ENCODE results near the gene DOCK9. TPM values are rescaled to one million over a fixed set of nuclear protein-coding genes. Genes with fewer than 3 reads are reported as not detected.

Gene DOCK9
- total RNA-seq, 2 experiments from 2014 or later = 33.4 to 36.9 TPM

DNA sequence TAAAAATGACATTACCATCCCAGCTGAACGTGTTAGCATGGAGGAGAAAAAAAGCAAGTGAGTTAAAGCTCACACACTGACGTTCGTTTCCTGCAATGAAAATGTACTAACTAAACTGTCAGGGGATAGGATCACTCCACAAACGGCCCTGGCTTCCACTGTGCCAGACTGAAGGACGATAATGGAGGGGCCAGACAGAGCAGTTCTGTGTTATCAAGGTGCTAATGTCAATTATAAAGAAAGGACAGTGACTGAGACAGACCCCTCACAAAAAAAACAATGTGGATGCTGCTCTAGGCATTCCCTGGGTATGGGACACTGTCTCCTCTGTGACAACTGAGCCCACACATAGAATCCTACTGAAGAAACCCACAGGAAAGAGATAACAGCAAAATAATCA, 181.7 kb downstream of the DOCK9 start:
- Mint-ChIP-seq H3K4me1 (ENCODE audit: low read depth) (no peaks in the 10 kb centered on the region), H3K4me3 (no peak overlapping the region), H3K36me3 (ENCODE audit: low read depth) (peaks cover 60% of the 10 kb centered on the region), H3K9me3 (no peaks in the 10 kb centered on the region), H3K27me3 (no peaks in the 10 kb centered on the region), H3K27ac (no peak overlapping the region)
- TF ChIP-seq, protein P1, sequence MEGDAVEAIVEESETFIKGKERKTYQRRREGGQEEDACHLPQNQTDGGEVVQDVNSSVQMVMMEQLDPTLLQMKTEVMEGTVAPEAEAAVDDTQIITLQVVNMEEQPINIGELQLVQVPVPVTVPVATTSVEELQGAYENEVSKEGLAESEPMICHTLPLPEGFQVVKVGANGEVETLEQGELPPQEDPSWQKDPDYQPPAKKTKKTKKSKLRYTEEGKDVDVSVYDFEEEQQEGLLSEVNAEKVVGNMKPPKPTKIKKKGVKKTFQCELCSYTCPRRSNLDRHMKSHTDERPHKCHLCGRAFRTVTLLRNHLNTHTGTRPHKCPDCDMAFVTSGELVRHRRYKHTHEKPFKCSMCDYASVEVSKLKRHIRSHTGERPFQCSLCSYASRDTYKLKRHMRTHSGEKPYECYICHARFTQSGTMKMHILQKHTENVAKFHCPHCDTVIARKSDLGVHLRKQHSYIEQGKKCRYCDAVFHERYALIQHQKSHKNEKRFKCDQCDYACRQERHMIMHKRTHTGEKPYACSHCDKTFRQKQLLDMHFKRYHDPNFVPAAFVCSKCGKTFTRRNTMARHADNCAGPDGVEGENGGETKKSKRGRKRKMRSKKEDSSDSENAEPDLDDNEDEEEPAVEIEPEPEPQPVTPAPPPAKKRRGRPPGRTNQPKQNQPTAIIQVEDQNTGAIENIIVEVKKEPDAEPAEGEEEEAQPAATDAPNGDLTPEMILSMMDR (IDR thresholded peaks at IDR 0.05) = no peak
- ATAC-seq (no peak), DNase-seq (no peak)
- POLR2A ChIA-PET = no interaction called here
- CTCF ChIA-PET = no interaction called here
- intact Hi-C loops (cut with micrococcal nuclease) = no loop called here

DNA sequence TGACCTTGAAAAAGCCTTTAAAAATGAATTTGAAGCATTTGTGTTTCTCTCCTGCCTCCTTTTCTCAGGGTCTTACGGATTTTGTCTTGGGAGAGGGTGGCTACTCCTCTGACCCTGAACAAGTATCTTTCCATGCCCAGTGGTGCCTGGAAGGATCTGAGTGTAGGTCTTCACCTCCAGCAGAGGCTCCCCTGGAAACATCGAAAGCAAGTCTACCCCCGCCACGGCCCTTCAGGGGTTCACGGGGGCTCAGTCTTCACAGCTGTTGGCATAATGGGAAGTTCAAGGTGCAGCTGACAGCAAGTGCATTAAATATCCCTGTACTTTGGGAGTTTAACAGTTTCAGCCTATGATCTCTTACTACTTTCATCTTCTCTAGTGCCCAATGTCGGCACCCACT, 182.6 kb downstream of the DOCK9 start:
- TF ChIP-seq, protein P1 (IDR thresholded peaks at IDR 0.05) = no peak
- CTCF ChIA-PET = no interaction called here
- POLR2A ChIA-PET = no interaction called here
- Mint-ChIP-seq H3K36me3 (ENCODE audit: low read depth) (peaks cover 60% of the 10 kb centered on the region), H3K4me1 (ENCODE audit: low read depth) (no peaks in the 10 kb centered on the region), H3K27me3 (no peaks in the 10 kb centered on the region), H3K27ac (no peak overlapping the region), H3K9me3 (peaks cover 2% of the 10 kb centered on the region), H3K4me3 (no peak overlapping the region)
- intact Hi-C loops (cut with micrococcal nuclease) = no loop called here
- ATAC-seq (no peak), DNase-seq (no peak)

DNA sequence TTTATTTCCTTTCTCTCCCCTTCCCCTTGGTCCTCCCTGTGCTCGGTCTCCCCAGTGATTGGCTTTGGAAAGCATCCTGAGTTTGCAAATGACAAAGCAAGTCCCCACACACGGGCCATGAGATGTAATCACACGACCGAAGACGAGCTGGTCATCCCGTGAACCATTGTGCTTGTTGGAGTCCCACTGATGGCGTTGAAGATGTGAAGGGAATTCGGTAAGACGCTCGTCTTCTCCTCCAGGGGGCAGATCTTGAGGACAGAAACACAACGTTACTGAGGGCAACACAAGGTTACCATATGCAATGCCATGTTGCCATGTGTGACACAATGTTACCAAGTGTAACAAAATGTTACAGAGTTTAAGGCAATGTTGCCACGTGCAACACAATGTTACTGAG, 183.4 kb downstream of the DOCK9 start:
- Mint-ChIP-seq H3K9me3 (peaks cover 8% of the 10 kb centered on the region), H3K4me3 (no peak overlapping the region), H3K4me1 (ENCODE audit: low read depth) (no peaks in the 10 kb centered on the region), H3K36me3 (ENCODE audit: low read depth) (peaks cover 59% of the 10 kb centered on the region), H3K27me3 (no peaks in the 10 kb centered on the region), H3K27ac (no peak overlapping the region)
- no peak for DNase-seq
- no peak for ATAC-seq
- TF ChIP-seq, protein P1 (IDR thresholded peaks at IDR 0.05) = no peak
- intact Hi-C loops (cut with micrococcal nuclease) = no loop called here
- ChIA-PET POLR2A (interaction anchor here (1.2 kb wide), 1 partner anchor 34 kb away, joined by 3 read pairs; no protein-coding TSS in a partner anchor), CTCF (no interaction called here)

DNA sequence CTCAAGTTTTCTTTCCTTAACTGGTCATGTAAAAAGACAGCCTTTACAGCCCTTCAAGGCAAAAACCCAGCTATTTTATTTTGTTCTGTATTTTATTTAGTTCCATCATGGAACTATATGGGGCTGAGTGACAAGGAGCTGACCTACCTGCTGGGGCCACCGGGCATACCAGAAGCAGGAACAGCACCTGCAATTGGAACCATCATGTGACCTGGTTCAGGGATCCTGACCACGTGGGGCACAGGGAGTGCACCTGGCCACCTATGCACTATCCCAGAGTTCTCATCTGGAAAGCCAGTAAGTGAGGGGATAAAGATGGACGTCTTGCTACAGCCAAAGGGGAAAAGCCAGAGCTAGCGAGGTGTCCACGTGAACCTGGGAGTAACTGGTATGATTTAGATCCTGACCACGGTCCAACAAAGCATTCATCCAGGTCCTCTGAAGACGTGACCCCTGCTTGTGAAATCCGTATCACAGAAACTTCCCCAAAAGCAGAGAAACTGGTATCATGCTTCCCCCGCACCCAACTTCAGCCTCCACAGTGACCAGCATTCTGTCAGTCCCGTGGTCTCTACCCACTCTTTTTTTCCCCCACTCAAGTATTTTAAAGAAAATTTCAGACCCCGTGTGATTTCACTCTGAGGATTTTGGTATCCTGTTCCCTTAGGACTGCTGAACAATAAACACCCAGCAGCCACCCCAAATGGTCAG, 184.9 kb downstream of the DOCK9 start:
- intact Hi-C loops (cut with micrococcal nuclease) = no loop called here
- H3K9me3 Mint-ChIP-seq = peaks cover 9% of the 10 kb centered on the region
- DNase-seq (no peak), ATAC-seq (no peak)
- H3K4me1 Mint-ChIP-seq (ENCODE audit: low read depth) = peaks cover 3% of the 10 kb centered on the region
- peaks cover 52% of the 10 kb centered on the region for H3K36me3 Mint-ChIP-seq (ENCODE audit: low read depth)
- TF ChIP-seq, protein P1 (IDR thresholded peaks at IDR 0.05) = no peak
- H3K27me3 Mint-ChIP-seq = peaks cover 6% of the 10 kb centered on the region
- no peak overlapping the region for H3K27ac Mint-ChIP-seq
- POLR2A ChIA-PET = no interaction called here
- CTCF ChIA-PET = no interaction called here
- H3K4me3 Mint-ChIP-seq = no peak overlapping the region

DNA sequence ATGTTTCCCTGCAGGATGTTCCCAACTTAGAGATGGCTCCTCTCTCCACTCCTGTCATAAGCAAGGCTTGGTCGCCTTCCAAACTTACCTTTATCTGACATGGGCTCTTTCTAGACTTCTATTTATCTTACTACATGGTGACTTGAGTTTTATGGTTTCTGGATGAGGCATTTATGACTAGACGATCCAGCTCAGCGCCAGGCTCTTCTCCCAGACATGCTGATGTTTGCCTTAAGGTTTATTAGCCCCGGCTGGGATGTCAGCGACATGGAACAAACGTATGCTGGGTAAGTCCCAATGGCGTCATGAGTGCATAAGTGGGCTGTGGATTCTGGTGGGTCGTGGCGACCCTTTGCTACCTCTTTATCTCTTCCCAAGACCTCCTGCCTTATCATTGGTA, 185.5 kb downstream of the DOCK9 start:
- CTCF ChIA-PET = no interaction called here
- TF ChIP-seq, protein P1 (IDR thresholded peaks at IDR 0.05) = no peak
- H3K27me3 Mint-ChIP-seq = peaks cover 9% of the 10 kb centered on the region
- DNase-seq (no peak), ATAC-seq (no peak)
- H3K9me3 Mint-ChIP-seq = peaks cover 9% of the 10 kb centered on the region
- no peak overlapping the region for H3K4me3 Mint-ChIP-seq
- POLR2A ChIA-PET = no interaction called here
- H3K27ac Mint-ChIP-seq = no peak overlapping the region
- intact Hi-C loops (cut with micrococcal nuclease) = no loop called here
- H3K36me3 Mint-ChIP-seq (ENCODE audit: low read depth) = peaks cover 46% of the 10 kb centered on the region
- peaks cover 3% of the 10 kb centered on the region for H3K4me1 Mint-ChIP-seq (ENCODE audit: low read depth)

All from activated CD8-positive, alpha-beta T cell treated with anti-CD3 and anti-CD28 coated beads for 36 hours (primary cell).